HG02981 (cell line): Measurements from ENCODE around the gene HBQ1.
"Not testable (repeated sequence)": the region's sequence is repeated elsewhere in the genome, so short reads cannot be mapped to it uniquely, and the experiment has no call there.

Source experiments
- ATAC-seq: cut with Tn5 transposase; IDR thresholded peaks from one replicate; pipeline ENCODE4 v1.9.1; 2021; ENCODE audit warnings: mild to moderate bottlenecking, moderate library complexity; ENCODE audit not compliant: unreplicated experiment

The HBQ1 gene

DNA sequence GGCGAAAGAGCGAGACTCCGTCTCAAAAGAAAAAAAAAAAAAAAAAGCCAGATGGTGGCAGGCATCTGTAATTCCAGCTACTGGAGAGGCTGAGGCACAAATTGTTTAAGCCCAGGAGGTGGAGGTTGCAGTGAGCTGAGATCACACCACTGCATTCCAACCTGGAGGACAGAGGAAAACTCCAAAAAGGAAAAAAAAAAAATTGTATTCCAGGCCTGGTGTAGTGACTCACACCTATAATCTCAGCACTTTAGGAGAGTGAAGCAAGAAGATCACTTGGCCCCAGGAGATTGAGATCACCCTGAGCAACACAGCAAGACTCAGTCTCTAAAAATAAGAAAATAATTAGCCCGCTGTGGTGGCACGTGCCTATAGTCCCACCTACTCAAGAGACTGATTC, 20.1 kb downstream of the HBQ1 start:
- no peak for ATAC-seq

DNA sequence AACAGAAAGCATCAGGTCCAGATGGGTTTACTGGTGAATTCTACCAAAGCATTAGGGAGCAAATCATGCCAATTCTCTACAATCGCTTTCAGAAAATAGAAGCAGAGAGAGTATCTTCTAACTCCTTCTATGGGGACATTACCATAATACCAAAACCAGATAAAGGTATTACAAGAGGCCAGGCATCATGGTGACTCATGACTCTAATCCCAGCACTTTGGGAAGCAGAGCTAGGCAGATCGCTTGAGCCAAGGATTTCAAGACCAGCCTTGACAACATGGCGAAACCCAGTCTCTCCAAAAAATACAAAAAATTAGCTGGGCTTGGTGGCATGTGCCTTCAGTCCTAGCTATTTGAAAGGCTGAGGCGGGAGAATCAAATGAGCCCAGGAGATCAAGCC, 23.0 kb downstream of the HBQ1 start:
- ATAC-seq, result no peak

DNA sequence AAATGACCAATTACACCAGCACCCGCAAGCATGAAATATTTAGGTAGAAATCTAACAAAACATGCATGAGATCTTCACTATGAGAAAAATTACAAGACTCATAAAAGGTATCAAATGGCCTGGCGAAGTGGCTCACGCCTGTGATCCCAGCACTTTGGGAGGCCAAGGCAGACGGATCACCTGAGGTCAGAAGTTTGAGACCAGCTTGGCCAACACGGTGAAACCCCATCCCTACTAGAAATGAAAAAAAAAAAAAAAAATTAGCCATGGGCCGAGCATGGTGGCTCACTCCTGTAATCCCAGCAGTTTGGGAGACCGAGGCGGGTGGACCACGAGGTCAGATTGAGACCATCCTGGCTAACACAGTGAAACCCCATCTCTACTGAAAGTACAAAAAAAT, 23.8 kb downstream of the HBQ1 start:
- ATAC-seq, result not testable (repeated sequence)

DNA sequence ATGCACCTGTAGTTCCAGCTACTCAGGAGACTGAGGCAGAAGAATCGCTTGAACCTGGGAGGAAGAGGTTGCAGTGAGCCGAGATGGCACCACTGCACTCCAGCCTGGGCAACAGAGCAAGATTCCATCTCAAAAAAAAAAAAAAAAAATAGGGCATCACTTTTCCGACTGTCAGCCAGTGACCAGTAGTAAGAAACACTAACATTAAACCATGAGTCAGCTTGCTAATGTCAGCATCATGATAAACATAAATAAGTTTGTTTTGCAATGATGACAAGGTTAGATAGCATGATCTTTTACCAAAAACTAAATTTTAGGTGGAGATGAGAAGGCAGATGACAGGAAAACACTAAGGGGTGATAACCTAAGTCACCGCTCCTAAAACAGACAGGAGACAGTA, 29.1 kb downstream of the HBQ1 start:
- not testable (repeated sequence) for ATAC-seq

DNA sequence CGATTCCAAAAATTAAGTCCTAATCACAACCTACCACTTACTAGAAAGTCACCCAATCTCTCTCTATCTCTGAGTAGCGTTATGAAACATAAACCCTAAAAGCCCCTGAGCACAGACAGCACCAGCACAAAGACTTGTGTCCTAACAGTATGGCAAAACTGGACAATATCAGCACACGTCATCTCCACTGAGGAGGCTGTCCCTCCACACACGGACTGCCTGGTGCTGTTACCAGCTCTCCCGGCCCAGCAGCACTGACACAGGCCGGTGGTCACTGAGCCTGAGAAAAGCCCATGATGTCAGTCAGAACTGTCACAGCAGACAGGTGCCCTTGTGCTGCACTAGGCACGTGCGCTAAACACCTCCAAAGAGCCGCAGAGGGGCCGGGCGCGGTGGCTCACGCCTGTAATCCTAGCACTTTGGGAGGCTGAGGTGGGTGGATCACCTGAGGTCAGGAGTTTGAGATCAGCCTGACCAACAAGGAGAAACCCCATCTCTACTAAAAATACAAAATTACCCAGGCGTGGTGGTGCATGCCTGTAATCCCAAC, 31.4 kb downstream of the HBQ1 start:
- ATAC-seq, result not testable (repeated sequence)

DNA sequence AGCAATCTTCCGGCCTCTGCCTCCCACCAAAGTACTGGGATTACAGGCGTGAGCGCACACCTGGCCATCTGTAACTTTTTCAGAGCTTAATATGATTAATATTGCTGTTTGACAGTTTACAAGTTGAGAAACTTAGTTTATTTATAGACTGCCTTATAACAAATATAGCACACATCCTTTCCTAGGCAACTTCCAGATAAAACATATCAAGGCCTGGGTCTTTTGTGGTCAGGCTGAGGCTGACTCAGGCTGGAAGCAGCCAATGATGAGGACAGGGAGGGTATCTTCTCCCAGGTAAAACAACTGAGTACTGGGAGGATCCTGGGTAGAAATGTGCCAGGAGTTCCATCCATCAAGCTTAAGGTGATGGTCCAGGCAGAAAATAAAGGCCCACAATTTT, 32.7 kb downstream of the HBQ1 start:
- ATAC-seq, result no peak

DNA sequence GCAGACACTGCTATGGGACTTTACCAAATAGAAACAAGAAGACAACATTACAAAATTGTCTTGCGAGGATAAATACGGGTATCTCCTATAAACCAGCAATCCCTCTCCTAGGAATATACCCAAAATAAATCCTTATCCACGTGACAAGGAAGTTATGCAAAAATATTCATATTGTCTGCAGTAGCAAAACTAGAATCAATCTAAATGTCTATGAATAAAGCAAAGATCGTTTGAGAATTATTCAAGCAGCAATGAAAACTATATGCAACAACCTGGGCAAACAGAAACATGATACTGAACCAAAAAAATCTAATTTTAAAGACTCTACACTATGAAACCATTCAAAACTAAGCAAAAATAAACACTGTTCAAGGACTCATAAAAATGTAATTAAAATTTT, 39.8 kb downstream of the HBQ1 start:
- no peak for ATAC-seq

DNA sequence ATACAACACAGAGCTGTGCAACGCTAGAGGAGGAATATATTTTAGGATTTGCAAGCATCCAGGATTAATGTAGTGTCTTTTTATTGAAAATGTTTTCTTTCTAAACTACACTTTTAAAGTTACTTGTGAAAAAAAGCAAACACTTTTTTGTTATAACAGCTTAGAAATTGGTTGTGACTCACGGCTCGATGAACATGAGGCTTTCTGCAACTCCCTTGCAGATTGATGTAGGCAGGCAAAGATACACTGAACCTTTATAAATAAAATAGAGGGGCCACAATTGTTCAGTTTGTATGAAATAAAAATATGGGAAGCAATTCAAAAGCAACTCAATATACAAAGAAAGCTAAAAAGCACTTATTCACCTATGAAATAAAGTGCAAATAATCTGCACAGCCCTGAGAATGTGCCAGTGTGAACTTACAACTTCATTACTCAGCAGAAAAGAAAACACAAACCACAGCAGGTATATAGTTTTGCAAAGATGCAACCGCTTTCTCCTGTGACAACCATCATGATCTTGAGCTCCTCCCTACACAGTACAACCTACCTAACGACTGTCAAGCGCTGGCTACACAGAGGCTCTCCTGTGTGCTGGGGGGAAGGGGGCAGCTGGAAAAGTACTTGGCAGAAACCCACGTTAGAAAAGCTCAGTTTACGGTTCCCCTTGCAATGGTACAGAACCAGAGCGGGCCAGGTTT, 48.0 kb downstream of the HBQ1 start:
- peak; percentile 6 for ATAC-seq

DNA sequence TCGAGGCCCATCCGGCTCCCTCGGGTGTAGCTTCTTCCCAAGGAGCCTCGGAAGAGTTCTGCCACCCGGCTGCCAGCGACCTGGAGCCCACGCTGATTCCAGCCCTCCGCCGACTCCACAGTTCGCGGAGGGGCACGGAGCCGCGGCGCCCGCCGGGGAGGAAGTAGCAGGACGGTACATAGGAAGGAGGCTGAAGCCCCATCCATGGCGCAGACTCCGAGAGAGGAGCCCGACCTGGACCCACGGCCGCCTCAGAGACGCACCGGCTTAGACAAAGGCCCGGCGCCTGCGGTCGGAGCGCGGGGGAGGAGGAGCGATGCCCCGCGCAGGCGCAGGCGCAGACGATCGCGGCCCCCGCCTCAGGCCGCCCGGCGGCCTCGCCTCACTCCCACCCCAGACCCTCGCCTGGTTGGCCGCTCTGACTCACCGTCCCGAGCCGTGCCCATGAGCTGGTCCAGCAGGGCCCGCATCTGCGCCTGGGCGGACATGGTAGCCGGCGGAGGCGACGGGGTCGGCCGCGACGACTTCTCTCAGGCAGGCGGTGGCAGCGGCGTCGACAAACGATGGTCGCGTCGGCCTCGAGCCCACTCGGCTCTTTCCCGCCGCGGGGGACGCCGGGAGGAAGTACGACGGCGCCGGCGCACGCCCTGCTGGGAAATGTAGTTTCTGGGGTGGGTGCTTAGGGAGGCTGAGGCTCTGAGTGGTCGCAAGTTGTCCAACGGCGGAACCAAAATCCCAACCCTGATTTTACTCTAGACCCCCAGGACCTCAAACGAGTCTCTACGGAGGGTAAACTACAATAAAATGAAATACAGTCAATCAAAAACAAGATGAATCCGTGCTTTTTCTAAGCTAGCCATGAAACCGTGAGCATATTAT, 48.8 kb downstream of the HBQ1 start, which contains the start of gene LUC7L:
Gene LUC7L, minus strand, starts transcription at position 598 of the 879 bp plus-strand sequence. Its CDS starts 110 bp downstream, at position 488.
- peak; percentile 81 for ATAC-seq

DNA sequence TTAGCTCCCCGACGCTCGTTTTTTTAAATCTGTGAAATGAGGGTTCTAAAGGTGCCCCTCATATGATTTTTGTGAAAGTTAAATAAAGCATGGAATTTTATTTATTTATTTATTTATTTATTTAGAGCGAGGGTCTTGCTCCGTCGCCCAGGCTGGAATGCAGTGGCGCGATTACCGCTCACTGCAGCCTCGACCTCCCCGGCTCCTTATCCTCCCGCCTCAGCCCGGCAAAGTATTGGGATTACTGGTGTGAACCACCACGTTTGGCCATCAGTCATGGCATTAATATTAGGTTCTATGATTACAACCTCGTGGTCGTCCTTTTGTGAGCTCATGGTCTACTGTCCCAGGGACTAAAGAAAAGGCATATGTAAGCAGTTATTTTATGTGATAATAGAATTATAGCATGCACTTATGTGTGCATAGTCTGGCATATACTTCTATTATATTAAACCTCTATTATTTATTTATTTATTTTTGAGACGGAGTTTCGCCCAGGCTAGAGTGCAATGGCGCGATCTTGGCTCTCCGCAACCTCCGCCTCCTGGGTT, 49.5 kb downstream of the HBQ1 start:
- ATAC-seq, result no peak

DNA sequence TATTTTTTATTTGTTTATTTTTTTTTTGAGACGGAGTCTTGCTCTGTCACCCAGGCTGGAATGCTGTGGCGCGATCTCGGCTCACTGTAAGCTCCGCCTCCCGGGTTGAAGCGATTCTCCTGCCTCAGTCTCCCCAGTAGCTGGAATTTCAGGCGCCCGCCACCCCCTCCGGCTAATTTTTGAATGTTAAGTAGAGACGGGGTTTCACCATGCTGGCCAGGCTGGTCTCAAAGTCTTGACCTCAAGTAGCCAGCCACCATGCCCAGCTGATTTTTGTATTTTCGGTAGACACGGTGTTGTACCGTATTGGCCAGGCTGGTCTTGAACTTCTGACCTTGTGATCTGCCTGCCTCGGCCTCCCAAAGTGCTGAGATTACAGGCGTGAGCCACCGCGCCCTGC, 50.1 kb downstream of the HBQ1 start:
- ATAC-seq, result not testable (repeated sequence)
